NCI-H82 treated with DMSO at 0.1 percent for 48 hours (cell line): ENCODE measurements around the gene NEURL1B.
A peak's percentile ranks its signal among the peaks of the same experiment; 100 is the strongest.
"Not testable (repeated sequence)": the region's sequence is repeated elsewhere in the genome, so short reads cannot be mapped to it uniquely, and the experiment has no call there.

ENCODE experiments used
- DNase-seq: peaks from one replicate; lab custom pipeline; 2025; ENCODE audit not compliant: unreplicated experiment; lab: John Stamatoyannopoulos, UW

The NEURL1B gene

GRCh38 chr5:172694541-172694940 lies 53.5 kb downstream of the NEURL1B start:
- DNase-seq = no peak

DNA sequence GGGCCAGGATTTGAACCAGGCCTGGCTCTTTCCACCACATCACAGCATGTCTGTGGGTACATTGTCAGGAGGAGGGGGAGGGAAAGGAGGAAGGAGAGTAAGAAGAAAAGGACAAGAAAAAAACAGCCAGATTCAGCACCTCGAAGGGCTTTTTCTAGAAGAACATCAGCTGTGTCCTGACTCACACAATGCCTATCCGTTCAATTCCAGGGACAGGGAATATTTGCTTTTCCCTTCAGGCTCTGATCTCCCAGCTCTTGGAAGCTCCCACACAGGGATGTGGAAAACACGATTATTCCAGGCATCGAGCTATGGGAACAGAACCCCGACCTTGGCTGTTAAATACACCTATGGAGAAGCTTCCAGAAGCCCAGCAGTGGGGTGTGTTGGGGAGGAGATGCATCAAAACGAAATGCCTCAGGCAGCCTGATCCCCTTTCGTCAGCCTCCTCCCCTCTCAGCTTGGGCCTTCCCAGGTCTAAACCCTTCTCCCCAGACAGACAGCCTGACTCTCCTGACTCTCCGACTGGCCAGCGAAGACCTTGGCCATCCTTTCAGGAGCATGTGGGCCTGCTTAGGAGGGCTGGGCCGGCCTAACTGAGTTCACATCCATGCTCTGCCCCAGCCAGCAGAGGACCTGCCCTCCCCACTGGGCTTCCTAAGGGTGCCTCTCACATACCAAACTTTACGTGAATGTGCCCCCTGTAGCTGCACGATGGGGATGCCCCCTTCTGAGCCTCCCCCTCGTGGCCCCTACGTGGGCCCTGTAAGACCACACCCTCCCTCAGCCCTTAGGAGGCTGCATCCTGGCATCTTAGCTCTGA lies 54.4 kb downstream of the NEURL1B start:
- DNase-seq = no peak

DNA sequence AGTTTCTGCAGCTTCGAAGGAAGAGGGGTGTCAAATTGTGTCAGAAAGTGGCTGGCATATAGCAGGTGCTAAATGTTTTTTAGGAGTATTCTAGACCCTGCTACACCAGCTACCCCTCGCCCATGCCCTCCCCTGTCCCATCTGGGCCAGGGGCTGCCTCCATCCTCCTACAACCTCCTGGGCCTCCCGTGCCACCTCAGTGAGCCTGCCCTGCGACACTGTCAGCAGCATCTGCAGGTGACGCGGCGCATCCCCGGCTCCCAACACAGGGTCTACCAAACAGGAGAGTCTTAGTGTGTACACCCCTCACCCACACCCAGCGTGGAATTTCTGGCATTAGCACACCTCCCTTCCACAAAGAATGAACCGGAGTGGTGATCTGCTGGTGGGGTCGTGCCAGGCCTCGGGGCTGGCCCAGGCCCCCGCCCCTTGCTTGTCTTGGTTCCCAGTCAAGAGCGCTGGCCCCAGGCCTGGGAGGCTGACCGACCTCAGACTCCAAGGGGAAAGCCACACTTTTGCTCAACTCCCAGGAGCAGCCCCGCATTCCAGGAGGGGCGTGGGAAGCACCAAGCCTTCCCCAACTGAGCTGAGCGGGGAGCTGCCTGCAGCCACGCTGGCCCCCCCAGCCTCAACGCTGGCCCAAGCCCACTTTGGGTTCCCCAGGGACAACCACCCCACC lies 55.2 kb downstream of the NEURL1B start:
- DNase-seq = no peak

DNA sequence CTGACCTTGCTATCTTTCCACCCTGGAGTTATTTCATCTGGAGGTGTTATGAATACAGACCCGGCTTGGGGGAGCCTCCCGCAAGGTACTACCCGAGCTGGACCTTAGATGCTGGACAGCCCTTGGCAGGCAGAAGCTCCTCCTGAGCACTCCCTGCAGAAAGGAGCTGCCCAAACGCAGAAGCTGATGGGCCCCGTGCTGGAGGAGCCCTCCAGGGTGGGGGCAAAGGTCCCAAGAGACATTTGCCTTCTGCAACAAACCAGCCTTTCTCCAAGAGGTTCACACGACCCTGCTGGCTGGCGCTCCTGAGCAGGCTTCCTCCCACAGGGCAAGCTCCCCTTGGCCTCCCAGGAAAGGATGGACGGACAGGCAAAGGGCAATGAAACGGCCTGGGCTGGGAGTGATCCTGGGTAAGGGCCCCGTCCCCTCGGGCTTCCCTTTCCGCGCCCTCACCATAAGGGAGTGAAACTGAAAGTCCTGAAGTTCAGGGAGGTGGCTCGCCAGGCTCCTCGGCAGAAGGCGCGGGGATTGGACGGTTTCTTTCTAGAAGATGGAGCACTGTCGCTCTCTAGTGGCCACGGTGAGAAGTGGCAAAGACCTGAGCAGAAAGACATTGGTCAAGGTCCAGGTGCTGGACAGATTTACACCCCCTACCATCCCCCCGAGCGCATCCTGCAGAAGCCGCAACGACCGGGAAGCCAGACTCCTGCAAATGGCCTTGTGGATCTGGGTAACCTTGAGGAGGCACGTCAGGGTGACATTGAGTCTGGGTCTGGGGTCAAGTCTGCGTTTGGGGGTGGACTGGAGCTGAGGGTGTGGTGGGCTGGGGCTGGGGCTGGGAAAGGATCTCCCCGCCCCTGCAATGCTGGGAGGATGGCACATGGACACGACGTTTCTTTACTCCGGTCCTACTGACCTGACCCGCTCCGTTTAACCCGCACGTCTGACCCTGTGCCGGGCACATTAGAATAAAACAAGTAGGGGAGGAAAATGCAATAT lies 56.4 kb downstream of the NEURL1B start:
- DNase-seq = peak; percentile 54

DNA sequence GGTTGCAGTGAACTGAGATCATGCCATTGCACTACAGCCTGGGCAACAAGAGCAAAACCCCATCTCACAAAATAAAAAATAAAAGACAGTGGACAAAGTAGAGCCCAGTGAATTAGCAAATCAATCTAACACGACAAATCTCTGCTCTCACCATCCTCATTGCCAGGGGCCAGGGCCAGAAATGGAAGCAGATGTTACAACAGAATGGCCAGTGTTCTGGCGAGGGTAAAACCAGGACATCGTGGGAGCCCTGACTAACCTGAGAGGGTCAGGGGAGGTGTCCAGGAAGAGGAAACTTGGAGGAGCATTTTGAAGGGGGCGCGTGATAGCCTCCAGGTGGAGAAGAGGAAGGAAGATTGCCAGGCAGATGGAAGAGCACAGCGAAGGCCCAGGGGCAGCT lies 58.4 kb downstream of the NEURL1B start:
- no peak for DNase-seq

- no peak for DNase-seq
Observed at GRCh38 chr5:172699999-172700364, 58.9 kb downstream of the NEURL1B start.

DNA sequence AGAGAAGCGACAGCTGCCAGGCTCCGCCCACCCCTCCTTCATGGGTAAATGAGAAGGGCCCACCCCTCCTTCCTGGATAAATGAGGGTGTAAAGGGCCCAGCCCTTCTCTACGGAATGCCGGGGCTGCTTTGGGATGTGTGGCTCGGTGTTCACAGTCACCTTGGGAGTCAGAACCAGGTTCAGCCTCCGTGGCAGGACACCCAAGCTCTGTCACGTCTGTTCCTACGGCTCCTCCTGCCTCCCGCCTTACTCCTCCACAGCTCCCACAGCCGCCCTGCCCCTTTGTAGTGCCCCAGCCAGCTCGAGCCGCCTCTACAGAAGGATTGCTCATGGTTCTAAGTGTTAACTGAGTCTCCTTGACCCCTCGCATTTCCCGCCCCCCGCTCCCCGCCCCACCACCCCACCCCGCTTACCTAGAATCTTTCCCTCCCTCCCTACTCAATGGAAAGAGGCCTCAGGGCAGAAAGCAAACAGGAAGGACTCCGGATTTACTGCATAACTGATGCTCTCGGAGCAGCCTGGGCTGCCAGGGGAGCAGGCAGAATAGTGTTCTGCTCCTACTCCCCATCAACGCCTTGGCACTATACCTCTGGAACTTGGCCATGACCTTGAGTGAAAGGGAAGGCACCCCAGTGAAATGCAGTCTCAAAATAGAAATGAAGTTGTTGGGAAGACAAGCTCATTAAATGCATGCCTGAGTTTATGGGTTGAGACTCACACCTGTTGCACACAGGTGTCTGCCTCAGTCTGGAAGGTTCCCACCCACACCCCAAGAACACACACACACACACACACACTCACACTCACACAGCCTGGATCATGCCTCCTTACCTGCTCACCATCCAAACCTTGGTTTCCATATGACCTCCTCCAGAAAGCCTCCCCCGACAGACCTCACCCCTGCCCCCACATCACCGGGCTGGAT lies 59.6 kb downstream of the NEURL1B start:
- DNase-seq = peak; percentile 41

GRCh38 chr5:172701291-172701656 lies 60.2 kb downstream of the NEURL1B start:
- DNase-seq = no peak

GRCh38 chr5:172703952-172704351 lies 62.9 kb downstream of the NEURL1B start:
- DNase-seq = no peak

DNA sequence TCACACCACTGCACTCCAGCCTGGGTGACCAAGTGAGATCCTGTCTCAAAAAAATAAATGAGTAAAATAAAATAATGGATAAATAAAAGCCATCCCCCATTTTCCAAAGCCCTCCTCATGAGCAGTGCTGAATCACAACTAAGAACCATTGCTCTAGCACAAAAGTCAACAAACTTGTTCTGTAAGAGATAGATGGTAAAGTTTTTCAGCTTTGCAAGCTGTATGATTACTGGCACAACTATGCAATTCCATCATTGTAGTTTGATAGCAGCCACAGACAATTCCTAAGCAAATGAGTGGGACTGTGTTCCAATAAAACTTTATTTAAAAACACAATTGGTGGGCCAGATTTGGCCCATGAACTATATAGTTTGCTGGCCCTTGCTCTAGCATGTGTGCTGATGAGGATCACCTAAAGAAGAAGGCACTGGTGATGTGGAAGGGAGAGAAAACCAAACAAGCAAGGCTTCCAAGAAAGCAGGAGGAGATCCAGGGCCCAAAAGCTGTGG lies 64.6 kb downstream of the NEURL1B start:
- no peak for DNase-seq

DNA sequence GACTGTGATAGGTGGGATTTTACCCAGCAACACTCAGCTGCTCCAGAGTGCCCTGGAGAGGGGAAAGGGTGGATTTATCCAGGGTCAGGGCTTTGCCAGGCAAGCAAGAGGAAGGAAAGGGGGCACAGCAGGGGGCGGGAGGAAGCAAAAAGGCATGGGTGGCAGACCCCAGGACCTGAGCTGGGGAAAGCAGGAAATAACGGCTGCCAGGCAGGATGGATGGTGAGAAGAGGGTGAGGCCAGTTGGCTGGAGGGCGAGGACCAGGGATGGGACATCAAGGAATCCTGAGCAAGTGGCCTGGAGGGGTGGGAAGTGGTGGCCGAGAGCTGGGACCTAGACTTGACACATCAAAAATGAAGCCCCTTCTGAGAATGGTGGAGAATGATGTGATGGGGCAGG lies 65.7 kb downstream of the NEURL1B start:
- no peak for DNase-seq

GRCh38 chr5:172707285-172708182 lies 66.5 kb downstream of the NEURL1B start:
- DNase-seq = peak; percentile 35

DNA sequence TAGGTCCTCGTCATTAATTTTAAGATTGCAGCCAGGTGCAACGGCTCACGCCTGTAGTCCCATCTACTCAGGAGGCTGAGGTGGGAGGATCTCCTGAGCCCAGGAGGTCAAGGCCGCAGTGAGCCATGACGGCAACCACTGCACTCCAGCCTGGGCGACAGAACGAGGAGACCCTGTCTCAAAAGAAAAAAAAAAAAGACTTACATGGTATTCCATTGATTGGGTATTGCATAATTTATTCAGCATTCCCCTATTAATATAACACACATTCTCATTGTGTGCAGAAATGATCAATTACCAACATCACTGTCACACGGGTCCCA lies 67.1 kb downstream of the NEURL1B start:
- DNase-seq = no peak

- DNase-seq = no peak
Observed at GRCh38 chr5:172710676-172711075, 69.6 kb downstream of the NEURL1B start.

GRCh38 chr5:172711321-172711861 lies 70.3 kb downstream of the NEURL1B start:
- DNase-seq = not testable (repeated sequence)

GRCh38 chr5:172712610-172713009 lies 71.5 kb downstream of the NEURL1B start:
- DNase-seq = no peak

DNA sequence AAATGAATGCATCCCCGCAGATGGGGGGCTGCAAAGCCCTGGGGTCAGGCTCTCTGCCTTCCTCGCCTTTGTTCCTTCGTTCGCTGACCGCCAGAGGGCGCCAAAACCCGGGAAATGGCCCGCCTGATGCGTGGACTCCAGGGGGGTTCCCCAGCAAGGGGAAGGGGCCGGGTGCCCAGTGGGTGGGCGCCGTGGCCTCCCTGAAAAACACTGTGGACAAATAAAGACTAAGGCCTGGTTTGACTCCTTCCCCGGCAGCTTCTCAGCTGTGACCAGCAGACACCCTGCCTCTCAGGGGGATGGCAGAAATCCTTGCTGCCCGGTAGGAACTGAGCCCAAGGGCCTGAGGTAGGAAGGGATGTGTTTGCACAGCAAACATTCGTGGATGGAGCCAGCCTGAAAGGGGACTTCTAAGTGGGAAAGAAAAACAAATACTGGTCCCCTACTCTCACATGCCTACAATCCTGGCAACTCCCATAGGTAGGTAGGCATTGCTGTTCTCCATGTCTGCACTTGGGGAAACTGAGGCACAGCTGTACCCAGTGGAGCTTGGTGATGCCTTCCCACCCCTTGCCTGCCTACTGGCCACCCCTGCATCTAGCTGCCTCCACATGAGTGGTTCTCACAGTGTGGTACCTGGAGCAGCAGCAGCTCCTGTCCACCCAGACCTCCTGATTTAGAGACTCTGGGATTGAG lies 72.2 kb downstream of the NEURL1B start:
- no peak for DNase-seq

GRCh38 chr5:172713809-172714490 lies 72.9 kb downstream of the NEURL1B start:
- no peak for DNase-seq
